ENCODE results near the gene MYBPH. TPM values are rescaled to one million over a fixed set of nuclear protein-coding genes. Genes with fewer than 3 reads are reported as not detected.

Gene MYBPH
- total RNA-seq, 4 donors from 2014 or later, result 0.11 to 0.75 TPM; not detected in 2

DNA sequence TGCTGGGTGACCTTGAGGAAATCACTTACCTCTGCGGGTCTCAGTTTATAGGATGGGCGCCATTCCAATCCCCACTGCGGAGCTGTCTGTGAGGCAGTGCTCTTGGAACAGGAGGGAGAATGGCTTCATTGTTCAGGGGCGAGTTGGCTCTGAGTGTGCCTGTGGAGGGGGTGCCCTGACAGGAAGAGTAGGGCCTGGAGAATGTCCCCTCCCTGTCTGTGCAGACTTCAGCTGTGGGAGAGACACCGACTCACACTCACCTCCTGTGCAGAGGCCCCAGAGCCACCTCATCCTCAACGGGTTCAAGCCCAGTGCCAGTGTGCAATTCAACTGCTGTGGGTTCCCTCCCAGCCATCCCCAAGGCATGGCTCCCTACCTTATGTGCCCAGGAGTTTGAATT, 31.0 kb downstream of the MYBPH start:
- 72 to 76% methylated on average over 6 of the region's 6 CpGs for WGBS, 2 donors
- no peak overlapping the region for H3K27ac ChIP-seq

DNA sequence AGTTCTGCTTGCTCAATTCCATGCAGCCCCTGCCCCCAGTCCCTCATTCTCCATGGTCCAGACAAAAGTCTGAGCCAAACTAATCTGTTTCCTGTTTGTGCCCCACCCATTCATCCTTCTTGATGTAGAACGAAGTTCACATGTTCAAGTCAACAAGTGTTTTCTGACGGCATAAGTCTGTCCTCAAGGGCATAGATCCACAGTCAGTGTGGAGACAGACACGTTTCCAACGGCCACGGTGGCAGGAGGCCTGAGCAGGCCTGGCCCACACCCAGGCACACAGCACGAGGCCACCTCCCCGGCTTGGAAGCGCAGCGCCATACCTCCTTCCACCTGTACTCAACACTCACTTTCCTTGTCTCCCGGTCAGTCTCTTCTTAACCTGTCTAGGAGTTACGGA, 32.0 kb downstream of the MYBPH start:
- WGBS, 2 donors, result 79 to 82% methylated on average over 11 of the region's 11 CpGs
- TF ChIP-seq, protein P1, sequence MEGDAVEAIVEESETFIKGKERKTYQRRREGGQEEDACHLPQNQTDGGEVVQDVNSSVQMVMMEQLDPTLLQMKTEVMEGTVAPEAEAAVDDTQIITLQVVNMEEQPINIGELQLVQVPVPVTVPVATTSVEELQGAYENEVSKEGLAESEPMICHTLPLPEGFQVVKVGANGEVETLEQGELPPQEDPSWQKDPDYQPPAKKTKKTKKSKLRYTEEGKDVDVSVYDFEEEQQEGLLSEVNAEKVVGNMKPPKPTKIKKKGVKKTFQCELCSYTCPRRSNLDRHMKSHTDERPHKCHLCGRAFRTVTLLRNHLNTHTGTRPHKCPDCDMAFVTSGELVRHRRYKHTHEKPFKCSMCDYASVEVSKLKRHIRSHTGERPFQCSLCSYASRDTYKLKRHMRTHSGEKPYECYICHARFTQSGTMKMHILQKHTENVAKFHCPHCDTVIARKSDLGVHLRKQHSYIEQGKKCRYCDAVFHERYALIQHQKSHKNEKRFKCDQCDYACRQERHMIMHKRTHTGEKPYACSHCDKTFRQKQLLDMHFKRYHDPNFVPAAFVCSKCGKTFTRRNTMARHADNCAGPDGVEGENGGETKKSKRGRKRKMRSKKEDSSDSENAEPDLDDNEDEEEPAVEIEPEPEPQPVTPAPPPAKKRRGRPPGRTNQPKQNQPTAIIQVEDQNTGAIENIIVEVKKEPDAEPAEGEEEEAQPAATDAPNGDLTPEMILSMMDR (IDR thresholded peaks at IDR 0.05), result no peak
- no peak for TF ChIP-seq POLR2A (IDR thresholded peaks at IDR 0.05)

More for the DNA sequence above, 31.0 kb downstream of the MYBPH start:
- intact Hi-C loops (cut with DNase I), result no loop called here
- TF ChIP-seq, protein P1 (IDR thresholded peaks at IDR 0.05), result no peak
- TF ChIP-seq POLR2A (IDR thresholded peaks at IDR 0.05), result no peak
- no peak for DNase-seq
- no peaks in the 10 kb centered on the region for H3K4me1 ChIP-seq
- H3K36me3 ChIP-seq, result no peaks in the 10 kb centered on the region
- no peaks in the 10 kb centered on the region for H3K9me3 ChIP-seq
- H3K27me3 ChIP-seq, result no peaks in the 10 kb centered on the region
- H3K4me3 ChIP-seq (replicated peaks in 1 of 3), result no peak overlapping the region

DNA sequence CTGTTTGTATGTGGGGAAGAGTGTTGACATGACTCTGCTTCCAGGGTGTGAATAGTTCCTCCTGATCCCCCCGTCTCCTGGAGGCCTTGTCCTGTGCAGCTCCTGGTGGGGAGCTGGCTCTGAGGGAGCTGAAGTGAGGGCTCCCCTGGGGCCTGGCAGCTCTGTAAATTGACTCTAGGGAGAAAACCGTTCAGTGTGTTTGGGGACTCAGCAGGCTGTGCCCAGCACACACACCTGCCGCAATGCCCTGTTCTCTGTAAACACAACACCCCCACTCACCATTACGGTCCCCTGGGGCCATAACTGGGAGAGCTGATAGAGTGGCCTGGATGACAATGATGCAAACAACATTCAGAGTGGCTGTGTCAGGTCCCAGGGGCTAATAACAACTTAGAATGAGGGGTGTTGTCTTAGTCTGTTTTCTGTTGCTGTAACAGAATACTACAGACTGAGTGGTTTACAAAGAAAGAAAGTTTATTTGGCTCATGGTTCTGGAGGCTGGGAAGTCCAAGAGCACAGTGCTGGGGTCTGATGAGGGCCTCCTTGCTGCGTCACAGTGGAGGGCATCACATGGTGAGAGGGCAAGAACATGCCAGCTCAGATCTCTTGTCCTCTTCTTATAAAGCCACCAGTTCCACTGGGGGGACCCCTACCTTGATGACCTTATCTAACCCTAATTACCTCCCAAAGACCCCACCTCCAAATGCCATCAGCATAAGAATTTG, 32.8 kb downstream of the MYBPH start:
- intact Hi-C loops (cut with DNase I), result no loop called here
- Histone ChIP-seq H3K4me1 (no peaks in the 10 kb centered on the region), H3K27me3 (no peaks in the 10 kb centered on the region), H3K36me3 (no peaks in the 10 kb centered on the region), H3K4me3 (replicated peaks in 1 of 3) (no peak overlapping the region), H3K27ac (no peak overlapping the region), H3K9me3 (no peaks in the 10 kb centered on the region)
- TF ChIP-seq, protein P1 (IDR thresholded peaks at IDR 0.05), result no peak
- TF ChIP-seq POLR2A (IDR thresholded peaks at IDR 0.05), result no peak
- DNase-seq, result no peak
- WGBS, 2 donors, result 84% methylated on average over 5 of the region's 5 CpGs

More for the DNA sequence above, 32.0 kb downstream of the MYBPH start:
- DNase-seq, result no peak
- Histone ChIP-seq H3K27ac (no peak overlapping the region), H3K9me3 (no peaks in the 10 kb centered on the region), H3K4me1 (no peaks in the 10 kb centered on the region), H3K27me3 (no peaks in the 10 kb centered on the region), H3K4me3 (replicated peaks in 1 of 3) (no peak overlapping the region), H3K36me3 (no peaks in the 10 kb centered on the region)
- intact Hi-C loops (cut with DNase I), result no loop called here

DNA sequence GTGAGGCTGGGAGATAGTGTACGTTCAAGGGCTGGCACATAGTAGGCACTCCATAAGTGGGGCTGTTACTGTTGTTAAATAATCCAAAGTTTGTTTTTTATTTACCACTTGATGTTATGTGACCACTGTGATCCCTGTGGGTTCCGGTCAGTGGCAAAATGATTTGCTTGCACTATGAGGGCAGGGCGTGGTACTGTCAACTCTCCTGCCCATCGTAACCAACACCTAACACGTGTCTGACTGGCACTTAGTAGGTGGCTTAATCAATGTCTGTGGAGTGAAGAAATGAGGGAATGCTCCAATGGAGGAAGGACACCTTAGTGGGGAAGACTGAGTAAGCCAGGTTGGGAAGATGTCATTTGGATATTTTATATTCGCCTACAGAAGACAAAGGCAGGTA, 33.5 kb downstream of the MYBPH start:
- no peak overlapping the region for H3K27ac ChIP-seq
- intact Hi-C loops (cut with DNase I), result no loop called here
- H3K36me3 ChIP-seq, result no peaks in the 10 kb centered on the region
- no peaks in the 10 kb centered on the region for H3K4me1 ChIP-seq
- DNase-seq, result no peak
- H3K27me3 ChIP-seq, result no peaks in the 10 kb centered on the region
- TF ChIP-seq POLR2A (IDR thresholded peaks at IDR 0.05), result no peak
- TF ChIP-seq, protein P1 (IDR thresholded peaks at IDR 0.05), result no peak
- WGBS, 2 donors, result 94 to 97% methylated on average over 6 of the region's 6 CpGs
- H3K4me3 ChIP-seq (replicated peaks in 1 of 3), result no peak overlapping the region
- no peaks in the 10 kb centered on the region for H3K9me3 ChIP-seq

DNA sequence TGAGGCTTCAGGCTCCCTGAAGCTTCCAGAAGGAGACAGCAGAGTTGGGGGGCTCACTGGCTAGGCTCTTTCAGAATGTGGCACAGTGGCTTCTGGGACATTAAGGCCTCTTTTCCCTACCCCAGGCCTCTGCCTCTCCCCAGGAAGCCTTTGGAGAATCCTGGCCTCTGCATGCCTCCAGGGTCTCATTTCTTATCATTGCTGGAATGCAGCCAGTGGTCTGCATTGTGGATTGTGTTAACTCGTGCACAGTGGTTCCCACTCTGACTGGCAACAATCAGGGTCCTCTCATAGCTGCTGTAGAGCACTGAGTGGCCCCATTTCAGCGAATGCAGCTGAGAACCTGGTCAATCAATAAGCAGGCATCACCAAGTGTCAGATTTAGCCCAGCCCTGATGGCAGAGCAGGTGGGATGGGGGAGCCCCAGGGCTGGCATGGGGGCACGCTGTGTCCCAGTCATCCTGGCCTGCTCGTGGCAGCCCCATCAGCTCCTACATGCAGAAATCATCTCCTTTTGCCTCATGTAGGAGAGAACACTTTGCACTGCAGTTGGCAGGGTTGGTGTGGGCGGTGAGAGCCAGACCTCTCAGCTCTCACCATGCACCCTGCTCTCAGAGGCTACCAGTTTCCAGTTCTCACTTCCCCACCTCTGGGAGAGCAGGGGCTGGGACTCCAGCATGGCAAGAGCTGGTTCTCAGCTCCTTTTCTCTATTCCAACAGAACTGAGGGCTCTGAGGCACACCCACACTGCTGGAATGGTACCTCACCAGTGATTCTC, 34.7 kb downstream of the MYBPH start:
- no peak for DNase-seq
- 63 to 93% methylated on average over 3 to 5 of the region's 5 CpGs for WGBS, 2 donors
- no peaks in the 10 kb centered on the region for H3K4me1 ChIP-seq
- intact Hi-C loops (cut with DNase I), result no loop called here
- H3K36me3 ChIP-seq, result no peaks in the 10 kb centered on the region
- H3K4me3 ChIP-seq (replicated peaks in 1 of 3), result no peak overlapping the region
- no peak for TF ChIP-seq POLR2A (IDR thresholded peaks at IDR 0.05)
- TF ChIP-seq, protein P1 (IDR thresholded peaks at IDR 0.05), result no peak
- no peaks in the 10 kb centered on the region for H3K27me3 ChIP-seq
- H3K9me3 ChIP-seq, result no peaks in the 10 kb centered on the region
- H3K27ac ChIP-seq, result no peak overlapping the region
